HepG2 (cell line): ENCODE data around the gene SEMA3G. TPM values are rescaled to one million over a fixed set of nuclear protein-coding genes. Genes with fewer than 3 reads are reported as not detected.

Experiments
- CCAR2 ChIP-seq: fragments of 200-400 bp; formaldehyde crosslinking; optimal IDR thresholded peaks from 2 replicates; pipeline ENCODE3; 2018; ENCODE audit warnings: low read depth, mild to moderate bottlenecking, low read length, moderate library complexity
- GFI1 ChIP-seq: sonication (generic); formaldehyde crosslinking; IDR thresholded peaks from 2 replicates; pipeline ENCODE4 v1.5.0; 2020; ENCODE audit warnings: missing genetic modification reagents, mild to moderate bottlenecking, borderline replicate concordance
- NR1H2 ChIP-seq: sonication (generic); formaldehyde crosslinking; IDR thresholded peaks from 2 replicates; pipeline ENCODE4 v1.8.1; 2022; ENCODE audit warnings: low read depth, missing genetic modification reagents, borderline replicate concordance
- PBX2 ChIP-seq: IDR thresholded peaks from 2 replicates; pipeline ENCODE4 v1.6.1; 2016; ENCODE audit warnings: control low read depth
- PLSCR1 ChIP-seq: sonication (generic); formaldehyde crosslinking; IDR thresholded peaks from 2 replicates; pipeline ENCODE4 v1.5.0; 2020; ENCODE audit warnings: missing genetic modification reagents, mild to moderate bottlenecking, borderline replicate concordance
- PRPF4 ChIP-seq: fragments of 200-400 bp; formaldehyde crosslinking; IDR thresholded peaks from 2 replicates; pipeline ENCODE4 v1.6.1; 2016; ENCODE audit warnings: low read length, low read depth; ENCODE audit not compliant: poor library complexity, severe bottlenecking
- RAD21 ChIP-seq: fragments of 450-650 bp; formaldehyde crosslinking; IDR thresholded peaks from 2 replicates; pipeline ENCODE4 v1.5.0; 2020; ENCODE audit warnings: mild to moderate bottlenecking
- RNF2 ChIP-seq: fragments of 450-650 bp; conservative IDR thresholded peaks from 2 replicates; pipeline ENCODE4 v1.6.1; 2016; ENCODE audit warnings: low read depth
- SKI ChIP-seq: fragments of 450-650 bp; IDR thresholded peaks from one replicate; pipeline ENCODE4 v1.6.1; 2018; ENCODE audit warnings: mild to moderate bottlenecking; ENCODE audit not compliant: partially characterized antibody
- TEAD3 ChIP-seq: optimal IDR thresholded peaks from 2 replicates; pipeline ENCODE3; 2016; ENCODE audit warnings: borderline replicate concordance
- THAP9 ChIP-seq: sonication (generic); formaldehyde crosslinking; IDR thresholded peaks from 2 replicates; pipeline ENCODE4; 2020; ENCODE audit warnings: missing genetic modification reagents, mild to moderate bottlenecking, borderline replicate concordance
- ZBTB1 ChIP-seq: sonication (generic); formaldehyde crosslinking; IDR thresholded peaks from 2 replicates; pipeline ENCODE4 v1.4.0; 2020; ENCODE audit warnings: missing genetic modification reagents, borderline replicate concordance
- ZBTB49 ChIP-seq: sonication (generic); formaldehyde crosslinking; IDR thresholded peaks from 2 replicates; pipeline ENCODE4 v1.4.0; 2020; ENCODE audit warnings: missing genetic modification reagents, borderline replicate concordance
- ZFP90 ChIP-seq: sonication (generic); formaldehyde crosslinking; IDR thresholded peaks from 2 replicates; pipeline ENCODE4 v1.8.0; 2022; ENCODE audit warnings: missing genetic modification reagents, mild to moderate bottlenecking, inconsistent platforms, borderline replicate concordance
- ZNF138 ChIP-seq: sonication (generic); formaldehyde crosslinking; IDR thresholded peaks from 2 replicates; pipeline ENCODE4 v1.5.0; 2020; ENCODE audit warnings: mild to moderate bottlenecking, low read depth, missing genetic modification reagents
- ZNF20 ChIP-seq: sonication (generic); formaldehyde crosslinking; IDR thresholded peaks from 2 replicates; pipeline ENCODE4 v1.4.0; 2020; ENCODE audit warnings: mild to moderate bottlenecking, moderate library complexity, missing genetic modification reagents
- ZNF225 ChIP-seq: sonication (generic); formaldehyde crosslinking; IDR thresholded peaks from 2 replicates; pipeline ENCODE4 v1.4.0; 2020; ENCODE audit warnings: mild to moderate bottlenecking, missing genetic modification reagents
- ZNF512 ChIP-seq: sonication (generic); formaldehyde crosslinking; IDR thresholded peaks from 2 replicates; pipeline ENCODE4 v1.4.0; 2020; ENCODE audit warnings: mild to moderate bottlenecking, missing genetic modification reagents
- ZNF724P ChIP-seq: sonication (generic); formaldehyde crosslinking; IDR thresholded peaks from 2 replicates; pipeline ENCODE4 v1.8.0; 2022; ENCODE audit warnings: missing genetic modification reagents, borderline replicate concordance
- ZNF776 ChIP-seq: sonication (generic); formaldehyde crosslinking; IDR thresholded peaks from 2 replicates; pipeline ENCODE4 v1.4.0; 2020; ENCODE audit warnings: mild to moderate bottlenecking, missing genetic modification reagents
- ZSCAN21 ChIP-seq: sonication (generic); formaldehyde crosslinking; IDR thresholded peaks from 2 replicates; pipeline ENCODE4 v1.8.0; 2022; ENCODE audit warnings: mild to moderate bottlenecking, missing genetic modification reagents, moderate library complexity, borderline replicate concordance
- polyA plus RNA-seq, 8 experiments: library from polyadenylated mRNA; depleted of rRNA in 3 of 8; stranded (reverse) in 7 of 8; unstranded in 1 of 8; fragments of >200 nt; fragmentation: Illumina TruSeq in 4 of 8; extraction: Trizol in 4 of 8; gene quantifications; 2 replicates each; pipeline versions ENCODE4 v1.2.1 to v1.2.3, GENCODE V29; 2011 to 2016; ENCODE audit warnings: low read depth in 4 of 8, missing spikeins in 1 of 8, mixed read lengths in 1 of 8; ENCODE audit not compliant: insufficient read depth in 1 of 8
- total RNA-seq, 5 experiments: library from RNA; depleted of rRNA; stranded (reverse); fragments of >200 nt; fragmentation: Illumina TruSeq; extraction: Trizol; gene quantifications; 2 replicates each; pipeline ENCODE4 v1.2.3, GENCODE V29; 2016; ENCODE audit warnings: low read depth in 1 of 5

SEMA3G gene
- total and polyA plus RNA-seq, 2 of the 13 experiments (the other 11 are each of a cell fraction or from before 2014, with no cell fraction given) = 6.1 to 8.3 TPM

GRCh38 chr3:52429779-52430415, 15.0 kb downstream of the SEMA3G start (continued):
- TF ChIP-seq ZBTB1 (CRISPR knock-in tag) = no peak
- TF ChIP-seq ZNF724P (CRISPR knock-in tag) = no peak
- no peak for TF ChIP-seq ZNF225 (CRISPR knock-in tag)
- no peak for TF ChIP-seq PLSCR1 (CRISPR knock-in tag)
- no peak for TF ChIP-seq ZBTB49 (CRISPR knock-in tag)
- TF ChIP-seq THAP9 (CRISPR knock-in tag) = no peak
- no peak for TF ChIP-seq PRPF4
- no peak for TF ChIP-seq ZFP90 (CRISPR knock-in tag)
- TF ChIP-seq ZSCAN21 = no peak
- TF ChIP-seq GFI1 (CRISPR knock-in tag) = peak; percentile 99
- TF ChIP-seq ZNF138 = no peak
- TF ChIP-seq RAD21 = no peak
- no peak for TF ChIP-seq CCAR2
- peak; percentile 87 for TF ChIP-seq TEAD3 (CRISPR knock-in tag)
- TF ChIP-seq RNF2 = no peak
- peak; percentile 90 for TF ChIP-seq SKI
- no peak for TF ChIP-seq ZNF776
- TF ChIP-seq ZNF20 (CRISPR knock-in tag) = no peak
- no peak for TF ChIP-seq PBX2 (CRISPR knock-in tag)
- TF ChIP-seq ZNF512 (CRISPR knock-in tag) = no peak
- TF ChIP-seq NR1H2 = no peak
